Activated naive CD4-positive, alpha-beta T cell treated with anti-CD3 and anti-CD28 coated beads for 36 hours (primary cell): ENCODE measurements around the gene MDM4. TPM values are rescaled to one million over a fixed set of nuclear protein-coding genes. Genes with fewer than 3 reads are reported as not detected.
A peak's percentile ranks its signal among the peaks of the same experiment; 100 is the strongest.
"Not testable (repeated sequence)": the region's sequence is repeated elsewhere in the genome, so short reads cannot be mapped to it uniquely, and the experiment has no call there.

Experiments
- CTCF ChIA-PET: fragments of 350-600 bp; sonication (Branson Sonifier 250); formaldehyde crosslinking; loops from one replicate; lab custom pipeline; 2021; ENCODE audit warnings: antibody characterized with exemption; lab: Charles Lee
- DNase-seq: peaks from one replicate; pipeline ENCODE4 v3.0.0-alpha.2; 2020
- H3K27ac Mint-ChIP-seq: one replicate; pipeline ENCODE4 v1.8.0; 2021; ENCODE audit warnings: mild to moderate bottlenecking, mixed read lengths
- H3K27me3 Mint-ChIP-seq: one replicate; pipeline ENCODE4 v1.8.0; 2021; ENCODE audit warnings: low read depth, mixed read lengths
- H3K36me3 Mint-ChIP-seq: one replicate; pipeline ENCODE4 v1.8.0; 2021; ENCODE audit warnings: low read depth, mixed read lengths
- H3K4me1 Mint-ChIP-seq: one replicate; pipeline ENCODE4 v1.8.0; 2021; ENCODE audit warnings: low read depth, mixed read lengths
- H3K4me3 Mint-ChIP-seq: one replicate; pipeline ENCODE4 v1.8.0; 2021; ENCODE audit warnings: mild to moderate bottlenecking, moderate library complexity, mixed read lengths
- H3K9me3 Mint-ChIP-seq: one replicate; pipeline ENCODE4 v1.8.0; 2021; ENCODE audit warnings: mixed read lengths
- intact Hi-C: fragments of 100-400 bp; cut with micrococcal nuclease; formaldehyde crosslinking; loops from one replicate; pipeline ENCODE4 v1.15.1; 2023
- total RNA-seq, 2 experiments: library from RNA; stranded (reverse); gene quantifications; one replicate each; pipeline ENCODE4 v1.2.3, GENCODE V29; 2021

The MDM4 gene
- total RNA-seq, 2 experiments from 2014 or later = 109 TPM

- H3K27me3 Mint-ChIP-seq, DNase-seq, H3K4me3 Mint-ChIP-seq: not testable (repeated sequence)
- Mint-ChIP-seq H3K4me1 (peaks cover 82% of the 10 kb centered on the region), H3K9me3 (peaks cover 11% of the 10 kb centered on the region), H3K36me3 (peaks cover 57% of the 10 kb centered on the region), H3K27ac (peak overlapping the region; percentile 72)
- intact Hi-C loops = loop anchor here (1.0 to 2.0 kb wide), 3 partner anchors 15 to 41 kb away; no protein-coding TSS in a partner anchor
- CTCF ChIA-PET = interaction anchor here (0.6 to 1.0 kb wide), 4 partner anchors 14 to 225 kb away, joined by 3 read pairs; no protein-coding TSS in a partner anchor
These were observed 5.8 kb downstream of the MDM4 start for GRCh38 chr1:204521941-204522521.

DNA sequence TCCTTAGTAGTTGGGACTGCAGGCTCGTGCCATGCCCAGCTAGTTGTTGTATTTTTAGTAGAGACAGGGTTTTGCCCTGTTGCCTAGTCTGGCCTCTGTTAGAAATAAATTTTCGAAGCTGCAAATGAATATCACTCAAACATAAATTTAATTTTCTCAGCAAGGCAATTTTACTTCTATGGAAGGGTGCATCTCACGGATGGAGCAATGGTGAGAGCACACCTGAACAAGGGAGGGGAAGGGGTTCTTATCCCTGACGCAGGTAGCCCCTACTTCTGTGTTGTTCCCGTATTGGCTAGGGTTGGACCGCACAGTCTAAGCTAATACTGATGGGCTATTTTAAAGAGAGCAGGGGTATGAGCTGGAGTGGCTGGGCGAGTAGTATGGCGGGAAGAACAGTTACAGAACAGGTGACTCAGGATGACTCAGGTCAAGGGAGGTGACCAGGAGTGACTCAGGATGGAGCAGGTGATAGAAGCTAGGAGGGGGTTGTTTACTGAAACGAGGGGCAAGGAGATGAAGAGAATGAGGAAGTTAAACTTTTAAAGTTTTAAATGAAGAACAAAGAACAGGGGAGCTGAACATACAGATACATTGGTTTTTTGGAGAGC lies 7.5 kb downstream of the MDM4 start:
- intact Hi-C loops = no loop called here
- Mint-ChIP-seq H3K4me3 (peak overlapping the region; percentile 8), H3K9me3 (peaks cover 11% of the 10 kb centered on the region), H3K27me3 (no peaks in the 10 kb centered on the region), H3K4me1 (peaks cover 68% of the 10 kb centered on the region), H3K27ac (peak overlapping the region; percentile 74), H3K36me3 (peaks cover 50% of the 10 kb centered on the region)
- peak; percentile 57 for DNase-seq
- CTCF ChIA-PET = interaction anchor here (0.7 to 1.7 kb wide), 4 partner anchors 21 to 284 kb away, joined by 3 to 6 read pairs (median 3); no protein-coding TSS in a partner anchor

DNA sequence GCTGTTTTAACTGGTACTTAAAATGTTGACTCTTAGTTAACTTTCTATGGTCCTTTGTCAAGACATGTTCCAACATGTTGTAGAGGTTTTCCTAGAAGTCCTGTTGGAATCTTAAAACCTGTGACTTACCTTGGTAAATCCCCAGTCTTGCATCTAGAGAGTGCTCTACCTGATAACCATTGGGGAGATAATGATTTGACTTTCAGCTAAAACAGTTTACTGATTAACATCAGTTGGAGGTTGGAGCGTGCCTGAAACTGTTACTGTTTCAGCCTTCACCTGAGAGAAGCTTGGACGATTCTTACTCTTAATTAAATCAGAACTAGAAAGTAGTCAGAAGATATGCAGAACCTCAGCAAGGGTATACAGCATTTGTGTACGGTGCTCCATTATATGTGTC lies 8.8 kb downstream of the MDM4 start:
- no peaks in the 10 kb centered on the region for H3K27me3 Mint-ChIP-seq
- H3K9me3 Mint-ChIP-seq = peaks cover 11% of the 10 kb centered on the region
- intact Hi-C loops = no loop called here
- H3K36me3 Mint-ChIP-seq = peaks cover 43% of the 10 kb centered on the region
- H3K27ac Mint-ChIP-seq = peak overlapping the region; percentile 89
- peaks cover 55% of the 10 kb centered on the region for H3K4me1 Mint-ChIP-seq
- H3K4me3 Mint-ChIP-seq = no peak overlapping the region
- DNase-seq = no peak
- CTCF ChIA-PET = interaction anchor here (1.2 to 2.0 kb wide), 4 partner anchors 9 to 282 kb away, joined by 3 to 7 read pairs (median 4); partner anchors contain the start of gene MDM4

DNA sequence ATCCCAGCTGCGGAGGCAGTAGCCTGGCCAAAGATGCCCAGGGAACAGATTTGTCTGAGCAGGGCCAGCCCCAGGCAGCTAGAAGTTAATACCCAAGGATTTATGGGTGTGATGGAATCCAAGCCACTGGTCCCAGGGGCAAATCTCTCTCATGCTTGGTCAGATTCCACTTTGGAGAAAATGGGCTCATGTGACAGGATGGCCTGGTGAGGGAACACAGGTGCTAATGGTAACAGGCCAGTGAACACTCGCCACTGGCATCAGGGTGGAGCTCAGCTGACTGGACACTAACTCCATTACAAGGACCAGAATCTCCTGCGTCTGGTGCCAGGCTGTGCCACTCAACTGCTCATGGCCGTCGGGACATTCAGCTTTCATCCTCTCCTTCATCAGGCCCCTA lies 12.0 kb downstream of the MDM4 start:
- H3K27ac Mint-ChIP-seq = no peak overlapping the region
- no peak for DNase-seq
- no peaks in the 10 kb centered on the region for H3K27me3 Mint-ChIP-seq
- H3K9me3 Mint-ChIP-seq = peaks cover 9% of the 10 kb centered on the region
- H3K4me3 Mint-ChIP-seq = no peak overlapping the region
- H3K4me1 Mint-ChIP-seq = peaks cover 45% of the 10 kb centered on the region
- CTCF ChIA-PET = interaction anchor here (1.2 to 1.6 kb wide), 3 partner anchors 25 to 279 kb away, joined by 3 to 4 read pairs (median 3); no protein-coding TSS in a partner anchor
- H3K36me3 Mint-ChIP-seq = peaks cover 47% of the 10 kb centered on the region
- intact Hi-C loops = no loop called here

- CTCF ChIA-PET = interaction anchor here (1.2 to 1.6 kb wide), 3 partner anchors 25 to 278 kb away, joined by 3 to 4 read pairs (median 3); no protein-coding TSS in a partner anchor
- Mint-ChIP-seq H3K9me3 (peaks cover 6% of the 10 kb centered on the region), H3K4me1 (peaks cover 42% of the 10 kb centered on the region), H3K27me3 (no peaks in the 10 kb centered on the region), H3K36me3 (peaks cover 44% of the 10 kb centered on the region), H3K27ac (no peak overlapping the region), H3K4me3 (no peak overlapping the region)
- intact Hi-C loops = no loop called here
- no peak for DNase-seq
These were observed 12.5 kb downstream of the MDM4 start for GRCh38 chr1:204528677-204529076.

DNA sequence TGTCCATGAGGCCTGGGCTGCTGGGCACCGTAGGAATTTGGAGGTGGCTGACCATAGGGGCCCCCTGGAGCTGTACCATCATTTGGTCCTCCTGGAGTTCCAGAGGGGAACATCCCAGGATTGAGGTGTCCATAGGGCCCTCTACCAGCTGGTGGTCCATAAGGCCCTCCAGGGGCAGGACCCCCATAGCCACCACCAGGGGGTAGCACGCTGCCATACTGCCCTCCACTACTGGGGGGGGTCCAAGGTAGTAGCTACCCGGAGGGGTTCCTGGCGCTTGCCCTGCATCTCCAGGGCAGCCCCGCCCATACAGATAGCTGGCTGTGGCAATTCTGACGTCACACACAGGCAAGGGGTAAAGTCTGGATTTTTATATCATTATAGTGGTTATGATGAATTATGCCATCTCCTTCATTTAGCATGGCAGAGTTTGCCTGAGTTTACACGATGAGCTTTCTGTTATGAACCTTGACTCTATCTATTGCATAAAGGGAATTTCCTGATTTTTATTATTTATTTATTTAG lies 13.2 kb downstream of the MDM4 start:
- Mint-ChIP-seq H3K27me3 (no peaks in the 10 kb centered on the region), H3K27ac (no peak overlapping the region), H3K4me1 (peaks cover 35% of the 10 kb centered on the region), H3K4me3 (no peak overlapping the region), H3K9me3 (peaks cover 2% of the 10 kb centered on the region), H3K36me3 (peaks cover 43% of the 10 kb centered on the region)
- intact Hi-C loops = no loop called here
- CTCF ChIA-PET = interaction anchor here (1.6 kb wide), 1 partner anchor 26 kb away, joined by 4 read pairs; no protein-coding TSS in a partner anchor
- DNase-seq = no peak

GRCh38 chr1:204530932-204531331 lies 14.7 kb downstream of the MDM4 start:
- H3K4me3 Mint-ChIP-seq = no peak overlapping the region
- DNase-seq = no peak
- CTCF ChIA-PET = interaction anchor here (0.7 to 0.8 kb wide), 2 partner anchors 9 to 99 kb away, joined by 3 read pairs; no protein-coding TSS in a partner anchor
- no peaks in the 10 kb centered on the region for H3K9me3 Mint-ChIP-seq
- no peak overlapping the region for H3K27ac Mint-ChIP-seq
- peaks cover 36% of the 10 kb centered on the region for H3K36me3 Mint-ChIP-seq
- no peaks in the 10 kb centered on the region for H3K27me3 Mint-ChIP-seq
- H3K4me1 Mint-ChIP-seq = peaks cover 25% of the 10 kb centered on the region
- intact Hi-C loops = no loop called here

GRCh38 chr1:204532832-204533231 lies 16.6 kb downstream of the MDM4 start:
- CTCF ChIA-PET = no interaction called here
- Mint-ChIP-seq H3K27ac (no peak overlapping the region), H3K4me3 (no peak overlapping the region)

GRCh38 chr1:204541626-204542025 lies 25.4 kb downstream of the MDM4 start:
- Mint-ChIP-seq H3K9me3 (peaks cover 2% of the 10 kb centered on the region), H3K36me3 (peaks cover 64% of the 10 kb centered on the region), H3K27me3 (no peaks in the 10 kb centered on the region), H3K4me3 (no peak overlapping the region), H3K27ac (no peak overlapping the region), H3K4me1 (peaks cover 47% of the 10 kb centered on the region)
- CTCF ChIA-PET = no interaction called here
- intact Hi-C loops = no loop called here
- DNase-seq = no peak

More at GRCh38 chr1:204532832-204533231, 16.6 kb downstream of the MDM4 start:
- no peak for DNase-seq
- Mint-ChIP-seq H3K9me3 (no peaks in the 10 kb centered on the region), H3K4me1 (peaks cover 24% of the 10 kb centered on the region), H3K36me3 (peaks cover 37% of the 10 kb centered on the region), H3K27me3 (no peaks in the 10 kb centered on the region)
- intact Hi-C loops = no loop called here

- H3K36me3 Mint-ChIP-seq = peaks cover 74% of the 10 kb centered on the region
- H3K4me1 Mint-ChIP-seq = peaks cover 45% of the 10 kb centered on the region
- CTCF ChIA-PET = interaction anchor here (1.0 to 2.0 kb wide), 6 partner anchors 20 to 262 kb away, joined by 3 to 7 read pairs (median 4); partner anchors contain the start of gene MDM4
- peak overlapping the region; percentile 54 for H3K27ac Mint-ChIP-seq
- H3K27me3 Mint-ChIP-seq = no peaks in the 10 kb centered on the region
- H3K9me3 Mint-ChIP-seq = peaks cover 2% of the 10 kb centered on the region
- intact Hi-C loops = loop anchor here (1.0 kb wide), 4 partner anchors 12 to 91 kb away; no protein-coding TSS in a partner anchor
- DNase-seq = no peak
- H3K4me3 Mint-ChIP-seq = no peak overlapping the region
These were observed 28.1 kb downstream of the MDM4 start for GRCh38 chr1:204544321-204544720.

- Mint-ChIP-seq H3K4me1 (peaks cover 45% of the 10 kb centered on the region), H3K27me3 (no peaks in the 10 kb centered on the region), H3K27ac (peak overlapping the region; percentile 68), H3K4me3 (no peak overlapping the region), H3K9me3 (peaks cover 2% of the 10 kb centered on the region), H3K36me3 (peaks cover 78% of the 10 kb centered on the region)
- intact Hi-C loops = no loop called here
- CTCF ChIA-PET = interaction anchor here (0.5 to 2.5 kb wide), 7 partner anchors 21 to 262 kb away, joined by 3 to 7 read pairs (median 3); partner anchors contain the start of gene MDM4
- no peak for DNase-seq
These were observed 29.0 kb downstream of the MDM4 start for GRCh38 chr1:204545202-204545601.

DNA sequence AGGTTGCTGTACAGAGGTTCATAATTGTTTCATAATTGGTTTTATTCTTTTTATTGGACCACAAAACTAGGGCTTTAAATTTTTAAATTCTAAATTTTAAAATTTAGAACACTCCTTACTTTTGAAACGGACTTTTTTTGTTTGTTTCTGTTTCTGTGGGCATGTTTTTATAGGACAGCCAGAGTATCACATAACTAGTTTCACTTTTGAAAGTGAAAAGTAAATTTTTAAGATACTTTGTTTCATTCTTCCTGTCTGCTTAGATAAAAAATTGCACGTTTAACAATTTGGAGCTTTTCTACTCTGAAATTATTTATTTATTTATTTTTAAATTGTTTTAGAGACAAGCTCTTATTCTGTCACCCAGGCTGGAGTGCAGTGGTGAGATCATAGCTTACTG lies 29.7 kb downstream of the MDM4 start:
- no peak for DNase-seq
- Mint-ChIP-seq H3K4me1 (peaks cover 45% of the 10 kb centered on the region), H3K36me3 (peaks cover 82% of the 10 kb centered on the region), H3K27ac (peak overlapping the region; percentile 68), H3K27me3 (no peaks in the 10 kb centered on the region), H3K4me3 (no peak overlapping the region), H3K9me3 (peaks cover 2% of the 10 kb centered on the region)
- intact Hi-C loops = no loop called here
- CTCF ChIA-PET = interaction anchor here (1.0 to 2.5 kb wide), 3 partner anchors 17 to 201 kb away, joined by 3 to 7 read pairs (median 4); no protein-coding TSS in a partner anchor
